Suprapubic skin (tissue), 4 donors: Measurements from ENCODE around the gene NFX1.

Source experiments
- CTCF ChIP-seq, 2 donors: fragments of 200-600 bp in 1 of 2; fragments of 450-650 bp in 1 of 2; sonication (generic) in 1 of 2; IDR thresholded peaks; one replicate each; pipeline ENCODE4 v1.5.1; 2016 to 2019; ENCODE audit warnings: antibody characterized with exemption in 2 of 2, mild to moderate bottlenecking in 1 of 2, moderate library complexity in 1 of 2
- EP300 ChIP-seq: sonication (generic); formaldehyde crosslinking; IDR thresholded peaks from one replicate; pipeline ENCODE4 v1.6.1; 2017; ENCODE audit warnings: antibody characterized with exemption
- POLR2A ChIP-seq, 2 donors: fragments of 450-650 bp; IDR thresholded peaks; one replicate each; pipeline ENCODE4 v1.6.1; 2017; ENCODE audit warnings: antibody characterized with exemption in 2 of 2, mild to moderate bottlenecking in 2 of 2, moderate library complexity in 2 of 2
- POLR2AphosphoS5 ChIP-seq, 3 donors: sonication (generic); formaldehyde crosslinking; IDR thresholded peaks; one replicate each; pipeline ENCODE4 v1.6.1; 2017; ENCODE audit warnings: antibody characterized with exemption in 3 of 3

- TF ChIP-seq CTCF (IDR thresholded peaks at IDR 0.05) (no peak), POLR2A (IDR thresholded peaks at IDR 0.05) (no peak), EP300 (no peak), POLR2AphosphoS5 (IDR thresholded peaks at IDR 0.05) (no peak)
Measured at GRCh38 chr9:33295571-33295970, 5.3 kb downstream of the NFX1 start.
